Tibial nerve (tissue), 3 donors: Measurements from ENCODE around the gene CLDN14.

Experiments used
- CTCF ChIP-seq, 5 experiments: fragments of 200-600 bp in 3 of 5; fragments of 450-650 bp in 2 of 5; sonication (generic) in 3 of 5; IDR thresholded peaks; one replicate each; pipeline ENCODE4 v1.5.1; 2016 to 2019; ENCODE audit warnings: antibody characterized with exemption in 5 of 5, mild to moderate bottlenecking in 3 of 5, moderate library complexity in 2 of 5
- POLR2A ChIP-seq, 2 donors: fragments of 450-650 bp; IDR thresholded peaks; one replicate each; pipeline ENCODE4 v1.6.1; 2017; ENCODE audit warnings: antibody characterized with exemption in 2 of 2, mild to moderate bottlenecking in 2 of 2, moderate library complexity in 2 of 2

GRCh38 chr21:36528716-36529115 lies 48.8 kb upstream of the CLDN14 start:
- TF ChIP-seq CTCF (IDR thresholded peaks at IDR 0.05) = no peak
- TF ChIP-seq POLR2A (IDR thresholded peaks at IDR 0.05) = no peak
